IMR-90 (cell line): ENCODE data around the gene PRPF40B. TPM values are rescaled to one million over a fixed set of nuclear protein-coding genes. Genes with fewer than 3 reads are reported as not detected.

Experiments used
- ATAC-seq: fragments of 200-7000 bp; cut with Tn5 transposase; 2 replicates; pipeline ENCODE4 v1.9.1; 2020; ENCODE audit warnings: low read depth, mild to moderate bottlenecking, moderate library complexity
- BruUV-seq: library from RNA; stranded (reverse); fragments of 400-500 nt; replicated peaks from 2 replicates; lab custom pipeline; 2021; lab: Mats Ljungman, UMichigan
- CTCF ChIA-PET: fragments of 300-600 bp; formaldehyde crosslinking; extraction: SDS; loops from one replicate; lab custom pipeline; 2021; ENCODE audit warnings: antibody characterized with exemption; lab: Yijun Ruan, JAX
- POLR2A ChIA-PET: fragments of 300-600 bp; sonication (Branson Sonifier 250); formaldehyde crosslinking; loops from one replicate; lab custom pipeline; 2022; ENCODE audit warnings: antibody characterized with exemption; ENCODE audit not compliant: unreplicated experiment; lab: Charles Lee
- DNase-seq: peaks from one replicate; pipeline ENCODE4 v3.0.0; 2013
- H2AFZ ChIP-seq: replicated peaks from 2 replicates; pipeline ENCODE3; 2013; ENCODE audit warnings: low read length, mild to moderate bottlenecking; ENCODE audit not compliant: poor library complexity
- H2AK5ac ChIP-seq: 2 replicates; pipeline ENCODE4 v1.6.1; 2013; ENCODE audit warnings: low read depth, low read length, inconsistent platforms
- H2AK9ac ChIP-seq: replicated peaks from 2 replicates; pipeline ENCODE3; 2013; ENCODE audit warnings: mild to moderate bottlenecking, low read depth, low read length, moderate library complexity; ENCODE audit not compliant: poor library complexity
- H2BK120ac ChIP-seq: 2 replicates; pipeline ENCODE4 v1.6.1; 2013; ENCODE audit warnings: low read depth, low read length, inconsistent platforms
- H2BK15ac ChIP-seq: 3 replicates; pipeline ENCODE4 v1.6.1; 2013; ENCODE audit warnings: low read depth, low read length, inconsistent platforms
- H2BK20ac ChIP-seq: 2 replicates; pipeline ENCODE4 v1.6.1; 2013; ENCODE audit warnings: low read depth, mild to moderate bottlenecking, inconsistent platforms, low read length, moderate library complexity
- H2BK5ac ChIP-seq: 2 replicates; pipeline ENCODE4 v1.6.1; 2013; ENCODE audit warnings: mild to moderate bottlenecking, low read depth, low read length, inconsistent platforms; ENCODE audit not compliant: poor library complexity, severe bottlenecking
- H3K14ac ChIP-seq: replicated peaks from 2 replicates; pipeline ENCODE4 v1.6.1; 2013; ENCODE audit warnings: low read depth, low read length, inconsistent platforms
- H3K18ac ChIP-seq: 2 replicates; pipeline ENCODE4 v1.6.1; 2013; ENCODE audit warnings: low read depth, low read length, control low read depth
- H3K23ac ChIP-seq: 2 replicates; pipeline ENCODE4 v1.6.1; 2013; ENCODE audit warnings: low read depth, low read length, inconsistent platforms
- H3K27ac ChIP-seq: 2 replicates; pipeline ENCODE4 v1.5.1; 2013; ENCODE audit warnings: mild to moderate bottlenecking, control low read depth, low read length; ENCODE audit not compliant: insufficient read depth
- H3K27me3 ChIP-seq: 2 replicates; pipeline ENCODE4 v1.6.1; 2013; ENCODE audit warnings: low read length; ENCODE audit not compliant: control insufficient read depth, insufficient read depth
- H3K36me3 ChIP-seq: 2 replicates; pipeline ENCODE4 v1.6.1; 2013; ENCODE audit warnings: low read length, mixed read lengths; ENCODE audit not compliant: control insufficient read depth, insufficient read depth
- H3K4ac ChIP-seq: 2 replicates; pipeline ENCODE4 v1.6.1; 2013; ENCODE audit warnings: low read depth, low read length, inconsistent platforms
- H3K4me1 ChIP-seq: 2 replicates; pipeline ENCODE4 v1.6.1; 2013; ENCODE audit warnings: low read length, mixed read lengths; ENCODE audit not compliant: control insufficient read depth, insufficient read depth
- H3K4me2 ChIP-seq: 2 replicates; pipeline ENCODE4 v1.6.1; 2013; ENCODE audit warnings: low read depth, mild to moderate bottlenecking, control low read depth, low read length, moderate library complexity
- H3K4me3 ChIP-seq: 2 replicates; pipeline ENCODE4 v1.5.1; 2013; ENCODE audit warnings: low read depth, mild to moderate bottlenecking, control low read depth, low read length, moderate library complexity; ENCODE audit not compliant: insufficient read depth
- H3K56ac ChIP-seq: 2 replicates; pipeline ENCODE4 v1.6.1; 2013; ENCODE audit warnings: low read length, inconsistent platforms; ENCODE audit not compliant: insufficient read depth; ENCODE audit errors: extremely low read depth
- H3K79me1 ChIP-seq, 2 experiments: 2 replicates each; pipeline ENCODE4 v1.6.1; 2013; ENCODE audit warnings: low read length in 2 of 2, inconsistent platforms in 1 of 2, low read depth in 1 of 2
- H3K9ac ChIP-seq: 2 replicates; pipeline ENCODE4 v1.6.1; 2013; ENCODE audit warnings: low read depth, low read length, control low read depth
- H3K9me1 ChIP-seq: 2 replicates; pipeline ENCODE4 v1.6.1; 2013; ENCODE audit warnings: low read length, inconsistent platforms; ENCODE audit not compliant: insufficient read depth
- H3K9me3 ChIP-seq: 2 replicates; pipeline ENCODE4 v1.6.1; 2013; ENCODE audit warnings: low read length; ENCODE audit not compliant: control insufficient read depth, insufficient read depth
- H4K20me1 ChIP-seq: 2 replicates; pipeline ENCODE4 v1.6.1; 2013; ENCODE audit warnings: low read length, inconsistent platforms; ENCODE audit not compliant: insufficient read depth
- H4K5ac ChIP-seq: 2 replicates; pipeline ENCODE4 v1.6.1; 2013; ENCODE audit warnings: mild to moderate bottlenecking, low read depth, low read length, control low read depth
- H4K8ac ChIP-seq, 2 experiments: 2 replicates each; pipeline ENCODE4 v1.6.1; 2013; ENCODE audit warnings: low read depth in 2 of 2, low read length in 2 of 2, control low read depth in 1 of 2, inconsistent platforms in 1 of 2
- H4K91ac ChIP-seq: 2 replicates; pipeline ENCODE4 v1.6.1; 2013; ENCODE audit warnings: low read depth, low read length, inconsistent platforms; ENCODE audit not compliant: insufficient read depth
- BHLHE40 ChIP-seq: fragments of 150-350 bp; IDR thresholded peaks from 2 replicates; pipeline ENCODE4 v1.6.1; 2016; ENCODE audit warnings: mild to moderate bottlenecking, low read depth, low read length
- CEBPB ChIP-seq: IDR thresholded peaks from 2 replicates; pipeline ENCODE4 v1.6.1; 2012; ENCODE audit warnings: low read depth, low read length, improper control_type of control experiment
- CHD1 ChIP-seq: IDR thresholded peaks from 2 replicates; pipeline ENCODE4 v1.6.1; 2012; ENCODE audit warnings: low read depth, low read length, improper control_type of control experiment
- CTCF ChIP-seq: conservative IDR thresholded peaks from 2 replicates; pipeline ENCODE4 v1.5.1; 2012; ENCODE audit warnings: mild to moderate bottlenecking, low read depth, low read length, improper control_type of control experiment
- FOS ChIP-seq: fragments of 150-350 bp; IDR thresholded peaks from 2 replicates; pipeline ENCODE4 v1.6.1; 2016; ENCODE audit warnings: low read depth, low read length
- MAFK ChIP-seq: IDR thresholded peaks from 2 replicates; pipeline ENCODE4 v1.6.1; 2012; ENCODE audit warnings: low read depth, low read length, improper control_type of control experiment
- MXI1 ChIP-seq: IDR thresholded peaks from 2 replicates; pipeline ENCODE4 v1.6.1; 2012; ENCODE audit warnings: low read depth, mild to moderate bottlenecking, low read length, moderate library complexity, borderline replicate concordance
- NFE2L2 ChIP-seq: fragments of 150-350 bp; IDR thresholded peaks from 2 replicates; pipeline ENCODE4 v1.6.1; 2016; ENCODE audit warnings: low read depth, mild to moderate bottlenecking, low read length
- RAD21 ChIP-seq: IDR thresholded peaks from 2 replicates; pipeline ENCODE4 v1.6.1; 2012; ENCODE audit warnings: low read length, improper control_type of control experiment
- RCOR1 ChIP-seq: IDR thresholded peaks from 2 replicates; pipeline ENCODE4 v1.6.1; 2012; ENCODE audit warnings: mild to moderate bottlenecking, low read length, improper control_type of control experiment; ENCODE audit not compliant: insufficient replicate concordance
- USF2 ChIP-seq: fragments of 150-350 bp; IDR thresholded peaks from 2 replicates; pipeline ENCODE4 v1.6.1; 2017; ENCODE audit warnings: mild to moderate bottlenecking, antibody characterized with exemption, low read length, low read depth
- dilution Hi-C: fragments of 300-500 bp; cut with HindIII; formaldehyde crosslinking; loops from one replicate; pipeline ENCODE4 v1.14.3; 2018; ENCODE audit warnings: low sequenced_read_pairs; ENCODE audit not compliant: unreplicated experiment
- in situ Hi-C: fragments of 300-500 bp; cut with MboI; formaldehyde crosslinking; loops from 3 replicates; pipeline ENCODE4 v1.14.3; 2019; ENCODE audit warnings: low sequenced_read_pairs, inconsistent platforms, mixed read lengths
- intact Hi-C: fragments of 100-400 bp; cut with micrococcal nuclease; formaldehyde crosslinking; loops from 2 replicates; pipeline ENCODE4 v1.10.0; 2022
- polyA plus RNA-seq, 3 experiments: library from polyadenylated mRNA; depleted of rRNA; stranded (reverse); fragments of >200 nt; gene quantifications; 2 replicates each; pipeline ENCODE4 v1.2.3, GENCODE V29; 2012; ENCODE audit warnings: low replicate concordance in 1 of 3
- total RNA-seq: library from RNA; depleted of rRNA; stranded (reverse); fragments of >200 nt; gene quantifications from 2 replicates; pipeline ENCODE4 v1.2.3, GENCODE V29; 2012

The PRPF40B gene
- total and polyA plus RNA-seq, 2 of the 4 experiments (the other 2 are of a cell fraction): 5.0 to 11.8 TPM

DNA sequence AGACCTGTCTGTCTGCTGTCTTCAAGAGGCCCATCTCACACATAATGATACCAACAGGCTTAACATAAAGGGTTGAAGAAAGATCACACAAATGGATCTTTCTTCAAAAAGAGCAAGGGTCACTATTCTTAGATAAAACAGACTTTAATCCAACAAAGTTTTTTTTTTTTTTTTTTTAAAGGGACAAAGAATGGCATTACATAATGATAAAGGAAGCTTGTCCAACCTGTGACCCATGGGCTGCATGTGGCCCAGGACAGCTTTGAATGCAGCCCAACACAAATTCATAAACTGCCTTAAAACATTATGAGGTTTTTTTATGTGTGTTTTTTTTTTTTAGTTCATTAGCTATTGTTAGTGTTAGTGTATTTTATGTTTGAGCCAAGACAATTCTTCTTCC lies 11.2 kb upstream of the PRPF40B start:
- Histone ChIP-seq H4K8ac (no peak overlapping the region), H3K4me2 (no peak overlapping the region), H2BK120ac (no peak overlapping the region), H2AFZ (no peak overlapping the region), H3K36me3 (no peaks in the 10 kb centered on the region), H3K9me3 (peaks cover 2% of the 10 kb centered on the region; the same call in 1 of the 2 replicates), H3K9me1 (no peaks in the 10 kb centered on the region), H3K18ac (no peak overlapping the region), H2BK5ac (no peak overlapping the region), H3K27ac (no peak overlapping the region), H4K20me1 (no peaks in the 10 kb centered on the region), H3K4me3 (no peak overlapping the region), H3K56ac (no peak overlapping the region), H2AK5ac (no peak overlapping the region), H3K23ac (no peak overlapping the region), H2AK9ac (no peak overlapping the region), H3K4me1 (no peaks in the 10 kb centered on the region), H2BK15ac (no peak overlapping the region), H3K79me1 (no peaks in the 10 kb centered on the region), H3K9ac (no peak overlapping the region), H4K91ac (no peak overlapping the region), H3K27me3 (no peaks in the 10 kb centered on the region), H3K14ac (no peak overlapping the region), H3K4ac (no peak overlapping the region), H2BK20ac (no peak overlapping the region), H4K5ac (no peak overlapping the region)
- ChIA-PET POLR2A (no interaction called here), CTCF (no interaction called here)
- in situ Hi-C loops: no loop called here
- TF ChIP-seq MAFK: no peak
- TF ChIP-seq RAD21: no peak
- TF ChIP-seq CTCF: no peak
- no peak for TF ChIP-seq BHLHE40
- no peak for TF ChIP-seq CHD1
- no peak for TF ChIP-seq MXI1
- TF ChIP-seq RCOR1: no peak
- no peak for TF ChIP-seq NFE2L2
- no peak for TF ChIP-seq USF2
- TF ChIP-seq CEBPB: no peak
- no peak for TF ChIP-seq FOS
- intact Hi-C loops: no loop called here
- no TSS peak for BruUV-seq
- DNase-seq (no peak), ATAC-seq (no peak)
- dilution Hi-C loops: no loop called here
